Measurements from ENCODE around the gene ISM1. TPM values are rescaled to one million over a fixed set of nuclear protein-coding genes. Genes with fewer than 3 reads are reported as not detected.

Gene ISM1
- total RNA-seq, 1 donor from 2014 or later = 1.2 TPM

DNA sequence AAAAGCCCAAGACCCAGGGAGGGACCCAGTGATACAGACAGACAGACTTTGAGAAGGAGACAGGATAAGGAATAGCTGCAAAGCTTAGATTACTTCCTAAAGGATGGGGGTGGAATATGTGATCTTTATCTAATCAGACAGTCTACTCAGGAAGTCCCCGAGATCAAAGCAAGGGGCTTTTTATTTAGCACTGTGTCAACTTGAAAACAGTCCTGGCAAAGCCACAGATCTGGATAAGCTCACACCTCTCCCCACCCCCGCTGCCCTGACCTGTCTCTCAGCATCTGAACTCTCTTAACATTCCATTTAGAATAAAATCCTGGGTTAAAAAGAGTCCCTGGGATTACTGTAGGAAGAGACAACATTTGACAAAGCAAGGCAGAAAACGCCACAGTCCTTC lies 101.5 kb downstream of the ISM1 start:
- intact Hi-C loops (cut with DNase I) = no loop called here
- DNase-seq (ENCODE audit: missing footprints) = no peak
- no peak for ATAC-seq

DNA sequence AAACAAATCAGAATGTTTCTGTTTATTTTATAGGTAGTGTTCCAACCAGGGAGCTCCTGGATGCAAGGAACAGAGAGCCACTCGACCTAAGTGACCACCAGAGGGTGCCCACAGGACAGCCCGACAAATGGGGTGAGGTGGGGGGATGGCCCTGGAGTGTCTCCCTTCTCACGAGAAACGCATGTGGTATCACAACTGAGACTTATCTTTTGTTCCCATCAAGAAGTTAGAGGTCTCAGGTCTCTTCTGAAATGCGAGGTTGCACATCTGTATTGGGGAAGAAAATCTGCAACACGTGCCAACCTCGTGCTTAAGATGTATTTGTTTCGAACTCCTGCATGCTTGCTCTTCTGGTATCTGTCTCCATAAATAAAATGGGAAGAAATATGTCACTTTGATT lies 104.0 kb downstream of the ISM1 start:
- DNase-seq (ENCODE audit: missing footprints) (no peak), ATAC-seq (no peak)
- intact Hi-C loops (cut with DNase I) = no loop called here

GRCh38 chr20:13325796-13326340 lies 104.8 kb downstream of the ISM1 start:
- intact Hi-C loops (cut with DNase I) = no loop called here
- DNase-seq (ENCODE audit: missing footprints) (no peak), ATAC-seq (no peak)

GRCh38 chr20:13331536-13331935 lies 110.5 kb downstream of the ISM1 start:
- DNase-seq (ENCODE audit: missing footprints) = no peak
- no peak for ATAC-seq
- intact Hi-C loops (cut with DNase I) = no loop called here

DNA sequence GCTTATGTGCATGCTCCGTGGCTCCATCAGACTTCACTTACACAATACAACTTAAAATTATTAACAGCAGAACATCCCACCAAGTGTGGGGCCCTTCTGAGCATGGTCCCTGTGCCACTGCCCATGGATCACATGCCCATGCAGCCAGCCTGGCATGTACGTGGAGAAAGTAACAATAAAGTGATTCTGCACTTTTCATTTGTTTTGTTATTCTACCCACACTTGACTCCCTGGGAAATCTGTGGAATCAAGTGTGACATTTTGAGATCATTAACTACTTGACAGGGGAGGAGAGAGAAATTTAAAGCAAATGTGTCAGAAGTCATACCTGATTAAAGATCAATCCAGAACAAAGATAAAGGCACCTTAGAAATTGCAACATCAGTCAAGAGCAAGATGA lies 112.0 kb downstream of the ISM1 start:
- intact Hi-C loops (cut with DNase I) = no loop called here
- ATAC-seq = no peak
- no peak for DNase-seq (ENCODE audit: missing footprints)

- DNase-seq (ENCODE audit: missing footprints) (no peak), ATAC-seq (no peak)
- intact Hi-C loops (cut with DNase I) = no loop called here
Measured at GRCh38 chr20:13333793-13334192, 112.7 kb downstream of the ISM1 start.

DNA sequence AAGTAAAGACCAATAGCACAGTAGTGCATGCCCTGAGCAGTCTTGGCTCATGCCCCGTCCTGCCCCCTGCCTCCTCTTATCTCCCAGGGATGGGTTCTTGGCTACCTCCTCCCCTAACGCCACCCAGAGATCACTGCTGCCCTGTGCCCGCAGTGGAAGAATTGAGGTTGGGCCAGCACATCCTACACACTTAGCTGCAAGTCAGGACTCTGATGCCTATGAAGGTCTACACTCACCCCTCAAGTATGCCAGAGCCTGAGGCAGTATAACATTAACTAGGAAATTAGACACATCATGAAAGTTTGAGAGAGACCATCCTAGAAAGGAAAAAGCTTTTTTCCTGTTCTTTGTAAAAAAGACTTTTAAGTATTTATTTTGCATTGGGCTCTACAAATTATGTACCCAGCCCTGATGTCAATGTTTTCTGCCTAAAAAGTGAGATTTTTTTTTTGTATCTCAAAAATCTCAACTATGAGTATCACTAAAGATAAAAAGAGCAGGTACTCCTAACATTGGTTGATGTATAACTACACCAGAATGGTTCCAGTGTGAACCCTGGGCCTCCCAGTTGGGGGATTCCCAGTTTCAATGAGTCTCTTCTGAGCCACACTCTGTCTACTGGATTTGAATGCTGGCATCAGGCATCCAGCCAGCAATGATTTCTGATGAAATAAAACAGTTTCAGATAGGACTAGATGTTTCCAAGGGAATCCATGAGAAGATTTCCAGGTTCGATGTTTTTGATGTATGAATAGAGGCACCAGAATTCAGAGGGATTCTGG lies 115.4 kb downstream of the ISM1 start:
- intact Hi-C loops (cut with DNase I) = no loop called here
- DNase-seq (ENCODE audit: missing footprints) = no peak
- no peak for ATAC-seq

- ATAC-seq = no peak
- intact Hi-C loops (cut with DNase I) = no loop called here
Measured at GRCh38 chr20:13337090-13337784, 116.2 kb downstream of the ISM1 start.

GRCh38 chr20:13338097-13338661 lies 117.1 kb downstream of the ISM1 start:
- intact Hi-C loops (cut with DNase I) = no loop called here
- DNase-seq (ENCODE audit: missing footprints) (no peak), ATAC-seq (no peak)

More at GRCh38 chr20:13337090-13337784, 116.2 kb downstream of the ISM1 start:
- DNase-seq (ENCODE audit: missing footprints) = no peak

GRCh38 chr20:13338999-13339411 lies 117.9 kb downstream of the ISM1 start:
- no peak for ATAC-seq
- DNase-seq (ENCODE audit: missing footprints) = no peak
- intact Hi-C loops (cut with DNase I) = no loop called here

- intact Hi-C loops (cut with DNase I) = no loop called here
- ATAC-seq (no peak), DNase-seq (ENCODE audit: missing footprints) (no peak)
Measured at GRCh38 chr20:13340088-13340487, 119.0 kb downstream of the ISM1 start.

DNA sequence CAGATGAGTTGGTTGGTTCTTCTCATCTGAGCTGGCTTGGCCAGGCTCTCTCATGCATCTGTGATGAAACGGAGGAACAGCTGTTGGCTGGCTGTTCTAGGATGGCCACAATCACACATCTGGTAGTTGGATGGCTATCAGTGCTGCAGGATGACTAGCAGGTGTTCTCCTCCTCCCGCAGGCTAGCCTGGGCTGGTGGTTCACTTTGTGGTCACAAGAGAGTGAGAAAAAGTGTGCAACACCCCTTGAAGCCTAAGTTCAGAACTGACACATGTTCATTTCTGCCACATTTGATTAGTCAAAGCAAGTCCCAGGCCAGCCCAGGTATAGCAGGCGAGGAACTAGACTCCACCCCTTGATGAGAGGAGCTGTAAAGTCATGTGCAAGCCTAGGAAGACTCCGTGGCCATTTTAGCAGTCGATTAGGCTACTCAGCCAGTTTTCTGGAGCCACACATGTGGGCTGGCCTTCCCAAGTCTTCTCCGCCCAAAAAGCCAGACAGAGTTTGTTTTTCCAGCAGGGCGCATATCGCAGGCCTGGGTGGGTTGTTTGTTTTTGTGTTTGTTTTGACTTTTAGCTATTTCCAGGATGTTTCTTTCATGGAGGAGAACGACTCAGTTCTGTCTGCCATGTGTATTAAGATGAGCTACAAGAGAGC lies 120.8 kb downstream of the ISM1 start:
- intact Hi-C loops (cut with DNase I) = no loop called here
- ATAC-seq = no peak
- DNase-seq (ENCODE audit: missing footprints) = no peak

DNA sequence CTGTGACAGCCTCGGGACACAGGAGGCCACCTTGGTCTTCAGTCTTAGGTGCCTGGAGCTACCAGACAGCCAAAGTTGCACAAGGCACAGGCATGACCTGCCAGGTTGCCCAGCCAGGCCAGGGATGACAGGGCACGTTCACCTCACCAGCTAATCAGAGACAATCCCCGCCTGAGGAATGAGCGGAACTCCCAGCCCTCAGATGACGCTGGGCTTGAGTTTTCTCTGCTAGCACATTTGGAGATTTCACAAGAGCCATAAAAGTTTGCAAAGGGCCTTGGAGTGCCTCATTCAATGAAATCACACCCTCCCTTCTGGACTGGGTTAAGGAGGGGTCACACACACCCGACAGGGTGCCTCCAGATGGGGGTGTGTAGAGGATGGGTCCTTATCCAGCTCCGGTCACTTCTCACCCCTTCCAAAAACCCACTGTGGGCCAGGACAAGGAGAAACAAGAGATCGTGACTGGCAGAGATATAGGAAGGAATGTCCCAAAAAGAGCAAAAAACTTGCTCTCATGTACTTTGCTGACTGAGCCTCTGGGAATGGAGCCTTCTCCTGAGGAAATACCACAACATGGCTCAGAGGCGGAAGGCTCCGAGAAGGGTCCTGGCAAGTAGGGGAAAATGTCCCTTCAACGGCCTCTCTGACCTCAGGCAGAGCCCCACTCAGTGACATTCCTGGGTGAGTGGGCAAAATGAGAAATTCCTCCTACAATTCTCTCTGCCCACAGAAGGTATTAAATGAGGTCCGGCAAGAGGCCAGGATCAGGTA lies 121.6 kb downstream of the ISM1 start:
- ATAC-seq (no peak), DNase-seq (ENCODE audit: missing footprints) (no peak)
- intact Hi-C loops (cut with DNase I) = no loop called here

- ATAC-seq (no peak), DNase-seq (ENCODE audit: missing footprints) (no peak)
- intact Hi-C loops (cut with DNase I) = no loop called here
Measured at GRCh38 chr20:13344671-13345070, 123.6 kb downstream of the ISM1 start.

GRCh38 chr20:13348311-13349234 lies 127.5 kb downstream of the ISM1 start:
- DNase-seq (ENCODE audit: missing footprints) (no peak), ATAC-seq (no peak)
- intact Hi-C loops (cut with DNase I) = no loop called here

DNA sequence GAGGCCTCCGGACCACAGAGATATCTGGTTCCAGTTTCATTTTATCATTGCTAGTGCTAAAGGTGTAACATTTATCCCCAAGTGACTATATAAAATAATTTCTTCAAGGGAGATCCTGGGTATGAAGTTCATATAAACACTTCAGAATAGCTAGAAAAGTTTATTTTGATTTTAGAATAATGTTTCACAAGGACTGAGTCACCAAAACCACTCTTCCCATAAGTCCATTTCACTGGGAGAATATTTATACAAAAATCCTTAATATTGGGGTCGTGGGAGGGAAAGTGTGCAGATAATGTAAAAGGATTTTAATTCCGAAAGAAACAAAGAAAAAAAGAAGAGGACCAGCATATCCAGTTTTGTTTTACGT lies 128.1 kb downstream of the ISM1 start:
- ATAC-seq (no peak), DNase-seq (ENCODE audit: missing footprints) (no peak)
- intact Hi-C loops (cut with DNase I) = no loop called here

Data from Right ventricle myocardium inferior (tissue), 1 donor.